GM12878 (cell line): ENCODE results near the gene PASK. TPM values are rescaled to one million over a fixed set of nuclear protein-coding genes. Genes with fewer than 3 reads are reported as not detected.

ENCODE experiments used
- ATAC-seq: fragments of 200-7000 bp; cut with Tn5 transposase; 3 replicates; pipeline ENCODE4 v1.9.1; 2020; ENCODE audit warnings: mild to moderate bottlenecking, moderate library complexity
- BruUV-seq: library from RNA; stranded (reverse); fragments of 400-500 nt; replicated peaks from 2 replicates; lab custom pipeline; 2021; lab: Mats Ljungman, UMichigan
- CTCF ChIA-PET: fragments of 300-600 bp; sonication (Branson Sonifier 250); formaldehyde crosslinking; extraction: SDS; loops from one replicate; lab custom pipeline; 2021; ENCODE audit warnings: inconsistent platforms; lab: Yijun Ruan, JAX
- POLR2A ChIA-PET: fragments of 350-600 bp; formaldehyde crosslinking; extraction: SDS; loops from one replicate; lab custom pipeline; 2021; ENCODE audit warnings: inconsistent platforms; lab: Charles Lee
- RAD21 ChIA-PET: fragments of 300-600 bp; sonication (Branson Sonifier 250); formaldehyde crosslinking; loops from one replicate; lab custom pipeline; 2023; ENCODE audit warnings: antibody characterized with exemption; ENCODE audit not compliant: unreplicated experiment; lab: Charles Lee
- SMC1A ChIA-PET: fragments of 300-600 bp; sonication (Branson Sonifier 250); formaldehyde crosslinking; loops from one replicate; lab custom pipeline; 2023; ENCODE audit not compliant: unreplicated experiment, uncharacterized antibody; lab: Charles Lee
- DNase-seq: peaks from one replicate; pipeline ENCODE4 v3.0.0-alpha.2; 2011; ENCODE audit warnings: low read depth, low spot score
- FAIRE-seq: peaks from 3 replicates; lab custom pipeline; 2011; peaks lifted over from hg19 to GRCh38; lab: Jason Lieb, UNC
- H2AFZ ChIP-seq: 2 replicates; pipeline ENCODE4 v1.6.0; 2011; ENCODE audit warnings: low read depth, low read length, control low read depth; ENCODE audit not compliant: control insufficient read depth
- H3K27ac ChIP-seq: 2 replicates; pipeline ENCODE4 v1.5.1; 2011; ENCODE audit warnings: control low read depth; ENCODE audit not compliant: control insufficient read depth, insufficient read depth
- H3K27me3 ChIP-seq, 2 experiments: replicated peaks in 1 of 2; 2 replicates each; pipeline versions ENCODE4 v1.6.0 to v1.6.1; 2011; ENCODE audit warnings: low read length in 1 of 2; ENCODE audit not compliant: control insufficient read depth in 2 of 2, insufficient read depth in 2 of 2
- H3K36me3 ChIP-seq, 2 experiments: 2 replicates each; pipeline ENCODE4 v1.5.1; 2011; ENCODE audit warnings: low read length in 1 of 2; ENCODE audit not compliant: control insufficient read depth in 2 of 2, insufficient read depth in 2 of 2
- H3K4me1 ChIP-seq: 2 replicates; pipeline ENCODE4 v1.6.1; 2011; ENCODE audit warnings: mild to moderate bottlenecking, low read length, moderate library complexity, mixed read lengths; ENCODE audit not compliant: control insufficient read depth, insufficient read depth
- H3K4me2 ChIP-seq: 2 replicates; pipeline ENCODE4 v1.6.0; 2011; ENCODE audit warnings: control low read depth; ENCODE audit not compliant: control insufficient read depth, insufficient read depth
- H3K4me3 ChIP-seq: fragments of 200-600 bp; sonication (generic); 2 replicates; pipeline ENCODE4 v1.5.1; 2016
- H3K79me2 ChIP-seq: 2 replicates; pipeline ENCODE4 v1.6.0; 2011; ENCODE audit warnings: low read length; ENCODE audit not compliant: control insufficient read depth, insufficient read depth
- H3K9ac ChIP-seq: 2 replicates; pipeline ENCODE4 v1.8.0; 2011; ENCODE audit warnings: low read length, control low read depth, mixed read lengths; ENCODE audit not compliant: control insufficient read depth, insufficient read depth
- H3K9me3 ChIP-seq: replicated peaks from 3 replicates; pipeline ENCODE4 v1.5.1; 2011; ENCODE audit warnings: mild to moderate bottlenecking, low read length; ENCODE audit not compliant: control insufficient read depth, insufficient read depth
- H4K20me1 ChIP-seq: 2 replicates; pipeline ENCODE4 v1.6.0; 2011; ENCODE audit not compliant: control insufficient read depth, insufficient read depth
- CTCF ChIP-seq, 3 experiments: IDR thresholded peaks in 2 of 3; conservative IDR thresholded peaks in 1 of 3; 2 replicates each; pipeline ENCODE4 v1.5.1; 2011; ENCODE audit warnings: low read depth in 3 of 3, low read length in 3 of 3, mild to moderate bottlenecking in 3 of 3, control low read depth in 2 of 3, moderate library complexity in 2 of 3, inconsistent platforms in 1 of 3, mixed read lengths in 1 of 3; ENCODE audit not compliant: control insufficient read depth in 2 of 3, insufficient read depth in 1 of 3; ENCODE audit errors: extremely low read depth in 1 of 3
- EGR1 ChIP-seq, 2 experiments: IDR thresholded peaks; 1 replicate in 1 of 2; 2 replicates in 1 of 2; pipeline ENCODE4 v1.6.1; 2011 to 2012; ENCODE audit warnings: low read depth in 2 of 2, low read length in 2 of 2, borderline replicate concordance in 1 of 2, mild to moderate bottlenecking in 1 of 2, moderate library complexity in 1 of 2
- FOS ChIP-seq: IDR thresholded peaks from 3 replicates; pipeline ENCODE4 v1.6.1; 2011; ENCODE audit warnings: borderline replicate concordance; ENCODE audit not compliant: insufficient read length; ENCODE audit errors: extremely low read depth
- HDGF ChIP-seq: fragments of 450-650 bp; IDR thresholded peaks from 2 replicates; pipeline ENCODE4 v1.6.1; 2016; ENCODE audit warnings: antibody characterized with exemption
- IKZF1 ChIP-seq: fragments of 450-650 bp; conservative IDR thresholded peaks from 2 replicates; pipeline ENCODE4 v1.6.1; 2017; ENCODE audit warnings: antibody characterized with exemption, mild to moderate bottlenecking
- KAT2A ChIP-seq: conservative IDR thresholded peaks from 2 replicates; pipeline ENCODE4 v1.6.1; 2011; ENCODE audit warnings: low read depth, low read length; ENCODE audit not compliant: control insufficient read depth
- KDM1A ChIP-seq: fragments of 200-600 bp; sonication (generic); IDR thresholded peaks from 2 replicates; pipeline ENCODE4 v1.6.1; 2016; ENCODE audit warnings: borderline replicate concordance
- MLLT1 ChIP-seq: fragments of 450-650 bp; IDR thresholded peaks from 2 replicates; pipeline ENCODE4 v1.6.1; 2016; ENCODE audit warnings: mild to moderate bottlenecking
- RB1 ChIP-seq: fragments of 450-650 bp; formaldehyde crosslinking; IDR thresholded peaks from 2 replicates; pipeline ENCODE4 v1.6.1; 2017; ENCODE audit warnings: mild to moderate bottlenecking, borderline replicate concordance
- SIN3A ChIP-seq: IDR thresholded peaks from 2 replicates; pipeline ENCODE4 v1.6.1; 2012; ENCODE audit warnings: low read depth, low read length, improper control_type of control experiment
- SIX5 ChIP-seq: IDR thresholded peaks from 2 replicates; pipeline ENCODE4 v1.6.1; 2011; ENCODE audit warnings: mild to moderate bottlenecking, low read depth, low read length, moderate library complexity; ENCODE audit not compliant: severe bottlenecking
- SREBF1 ChIP-seq: IDR thresholded peaks from 2 replicates; pipeline ENCODE4 v1.6.1; 2012; ENCODE audit warnings: mild to moderate bottlenecking, low read length
- STAT1 ChIP-seq: fragments of 450-650 bp; conservative IDR thresholded peaks from 2 replicates; pipeline ENCODE4 v1.6.1; 2014; ENCODE audit warnings: antibody characterized with exemption, mild to moderate bottlenecking
- TCF3 ChIP-seq: IDR thresholded peaks from 2 replicates; pipeline ENCODE4 v1.6.1; 2012; ENCODE audit warnings: low read depth, mild to moderate bottlenecking, low read length, borderline replicate concordance; ENCODE audit not compliant: insufficient read depth
- WGBS: methylation state at CpG from one replicate; pipeline ENCODE4 v1.1.6; 2016; ENCODE audit warnings: low lambda C conversion rate; ENCODE audit not compliant: insufficient replicate concordance, insufficient coverage; ENCODE audit errors: missing lambda C conversion rate; 5-methylcytosine and 5-hydroxymethylcytosine counted together
- in situ Hi-C: fragments of 300-500 bp; cut with MboI; formaldehyde crosslinking; loops from 9 replicates; pipeline ENCODE4 v1.14.3; 2018; ENCODE audit warnings: mixed read lengths
- intact Hi-C: fragments of 100-400 bp; cut with micrococcal nuclease; formaldehyde crosslinking; loops from one replicate; pipeline ENCODE4 v1.14.2; 2022; ENCODE audit not compliant: unreplicated experiment
- polyA plus RNA-seq, 11 experiments: library from polyadenylated mRNA; depleted of rRNA in 4 of 11; unstranded in 6 of 11; stranded (reverse) in 5 of 11; fragments of >200 nt; fragmentation: Nextera tagmentation in 4 of 11; fragmentation: Illumina TruSeq in 1 of 11; extraction: Ambion mirVana in 4 of 11; extraction: Trizol in 1 of 11; gene quantifications; 1 replicate in 1 of 11; 2 replicates in 10 of 11; pipeline versions ENCODE4 v1.2.1 to v1.2.3, GENCODE V29; 2011 to 2016; ENCODE audit warnings: inconsistent platforms in 2 of 11, missing spikeins in 2 of 11, low read depth in 1 of 11
- total RNA-seq, 4 experiments: library from RNA; depleted of rRNA in 3 of 4; stranded (reverse); fragments of >200 nt in 3 of 4; fragmentation: Illumina TruSeq in 1 of 4; extraction: Trizol in 1 of 4; gene quantifications; 2 replicates each; pipeline versions ENCODE4 v1.2.1 to v1.2.3, GENCODE V29; 2013 to 2021
- TF ChIP-seq, protein P1 (sequence below): IDR thresholded peaks from 2 replicates; pipeline ENCODE4 v1.6.1; 2012; ENCODE audit warnings: low read depth, low read length, improper control_type of control experiment

Gene PASK
- total and polyA plus RNA-seq, 10 of the 15 experiments (the other 5 are each of a cell fraction or from before 2014, with no cell fraction given), result 9.6 to 62.2 (median 28.5) TPM

DNA sequence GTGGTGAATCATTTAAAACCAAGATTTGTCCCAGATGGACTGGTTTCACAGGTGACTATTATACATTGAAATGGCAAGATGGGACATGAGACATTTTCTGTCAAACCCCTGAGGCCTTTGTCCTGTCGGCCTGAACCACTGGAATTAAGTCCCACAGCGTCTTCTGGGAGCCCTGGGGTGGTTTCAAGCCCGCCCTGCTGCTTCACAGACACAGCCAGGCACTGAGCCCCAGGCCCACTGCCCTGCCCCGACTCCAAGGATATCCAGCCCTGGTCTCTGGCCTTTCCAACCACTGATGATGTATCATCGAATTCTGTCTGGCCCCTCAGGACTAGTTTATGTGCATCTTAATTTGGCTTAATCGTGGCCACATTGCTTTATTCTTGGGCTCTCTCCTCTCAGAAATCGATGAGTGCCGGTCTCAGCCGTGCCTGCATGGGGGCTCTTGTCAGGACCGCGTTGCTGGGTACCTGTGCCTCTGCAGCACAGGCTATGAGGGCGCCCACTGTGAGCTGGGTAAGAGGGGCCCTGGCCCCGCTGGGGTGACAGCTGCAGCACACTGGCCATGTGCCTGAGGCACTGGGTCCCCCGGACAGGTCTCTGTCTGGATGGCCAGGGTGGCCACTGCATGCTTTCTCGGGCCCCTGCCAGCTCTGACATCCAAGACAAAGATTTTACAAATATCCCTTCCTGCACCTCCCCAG, 86.7 kb downstream of the PASK start:
- in situ Hi-C loops (no loop called here), intact Hi-C loops (no loop called here)
- Histone ChIP-seq H3K9ac (no peak overlapping the region), H3K27me3 (no peaks in the 10 kb centered on the region; a peak in 1 of 4 replicates), H4K20me1 (no peaks in the 10 kb centered on the region), H2AFZ (no peak overlapping the region), H3K4me2 (no peak overlapping the region), H3K4me3 (no peak overlapping the region), H3K79me2 (no peaks in the 10 kb centered on the region), H3K4me1 (no peaks in the 10 kb centered on the region), H3K27ac (no peak overlapping the region), H3K36me3 (no peaks in the 10 kb centered on the region), H3K9me3 (no peaks in the 10 kb centered on the region)
- CTCF ChIA-PET, result interaction anchor here (0.9 kb wide), 1 partner anchor 16 kb away, joined by 6 read pairs; no protein-coding TSS in a partner anchor
- BruUV-seq, result no TSS peak
- ATAC-seq, result no peak
- SMC1A ChIA-PET, result no interaction called here
- no peak for FAIRE-seq
- RAD21 ChIA-PET, result no interaction called here
- POLR2A ChIA-PET, result no interaction called here
- TF ChIP-seq KDM1A (no peak), SREBF1 (no peak), CTCF (IDR thresholded peaks at IDR 0.05 in 2 of 3, conservative IDR thresholded peaks at IDR 0.05 in 1 of 3; ENCODE audit: control insufficient read depth in 2 of 3, extremely low read depth in 1 of 3, insufficient read depth in 1 of 3, low read depth in 3 of 3, low read length in 3 of 3) (no peak), RB1 (no peak), HDGF (no peak), MLLT1 (no peak), FOS (no peak), SIX5 (no peak), TCF3 (no peak), SIN3A (no peak), EGR1 (IDR thresholded peaks at IDR 0.05; ENCODE audit: borderline replicate concordance in 1 of 2, low read depth in 2 of 2, low read length in 2 of 2) (no peak), KAT2A (no peak), IKZF1 (no peak), STAT1 (no peak)
- TF ChIP-seq, protein P1, sequence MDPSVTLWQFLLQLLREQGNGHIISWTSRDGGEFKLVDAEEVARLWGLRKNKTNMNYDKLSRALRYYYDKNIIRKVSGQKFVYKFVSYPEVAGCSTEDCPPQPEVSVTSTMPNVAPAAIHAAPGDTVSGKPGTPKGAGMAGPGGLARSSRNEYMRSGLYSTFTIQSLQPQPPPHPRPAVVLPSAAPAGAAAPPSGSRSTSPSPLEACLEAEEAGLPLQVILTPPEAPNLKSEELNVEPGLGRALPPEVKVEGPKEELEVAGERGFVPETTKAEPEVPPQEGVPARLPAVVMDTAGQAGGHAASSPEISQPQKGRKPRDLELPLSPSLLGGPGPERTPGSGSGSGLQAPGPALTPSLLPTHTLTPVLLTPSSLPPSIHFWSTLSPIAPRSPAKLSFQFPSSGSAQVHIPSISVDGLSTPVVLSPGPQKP, result no peak
- DNase-seq, result no peak
- WGBS, result 37% methylated on average over 15 of the region's 15 CpGs
